MCF 10A (cell line): ENCODE results near the gene ACAT1. TPM values are rescaled to one million over a fixed set of nuclear protein-coding genes. Genes with fewer than 3 reads are reported as not detected.

ENCODE experiments used
- BruUV-seq: library from RNA; stranded (reverse); fragments of 400-500 nt; replicated peaks from 2 replicates; lab custom pipeline; 2021; lab: Mats Ljungman, UMichigan
- CTCF ChIA-PET: fragments of 300-600 bp; sonication (Branson Sonifier 250); formaldehyde crosslinking; extraction: SDS; loops from one replicate; lab custom pipeline; 2021; ENCODE audit warnings: antibody characterized with exemption, inconsistent platforms; lab: Yijun Ruan, JAX
- POLR2A ChIA-PET: fragments of 300-600, 350-650 bp; sonication (Branson Sonifier 250); formaldehyde crosslinking; extraction: SDS; loops from one replicate; lab custom pipeline; 2020; ENCODE audit warnings: antibody characterized with exemption, inconsistent platforms; lab: Yijun Ruan, JAX
- DNase-seq: peaks from one replicate; pipeline ENCODE4 v3.0.0-alpha.2; 2018; ENCODE audit not compliant: unreplicated experiment
- H3K27ac Mint-ChIP-seq: one replicate; pipeline ENCODE4 v1.8.0; 2022; ENCODE audit warnings: mild to moderate bottlenecking, low read depth, mixed read lengths; ENCODE audit not compliant: unreplicated experiment
- H3K27me3 Mint-ChIP-seq: one replicate; pipeline ENCODE4 v1.8.0; 2022; ENCODE audit warnings: mixed read lengths; ENCODE audit not compliant: insufficient read depth, unreplicated experiment
- H3K36me3 Mint-ChIP-seq: one replicate; pipeline ENCODE4 v1.8.0; 2022; ENCODE audit warnings: mild to moderate bottlenecking, moderate library complexity, mixed read lengths; ENCODE audit not compliant: insufficient read depth, unreplicated experiment
- H3K4me1 Mint-ChIP-seq: one replicate; pipeline ENCODE4 v1.8.0; 2022; ENCODE audit warnings: mixed read lengths; ENCODE audit not compliant: insufficient read depth, unreplicated experiment
- H3K4me3 Mint-ChIP-seq: one replicate; pipeline ENCODE4 v1.8.0; 2022; ENCODE audit warnings: mild to moderate bottlenecking, moderate library complexity, mixed read lengths; ENCODE audit not compliant: unreplicated experiment
- H3K9me3 Mint-ChIP-seq: one replicate; pipeline ENCODE4 v1.8.0; 2022; ENCODE audit warnings: mixed read lengths; ENCODE audit not compliant: unreplicated experiment
- CTCF ChIP-seq: fragments of 200-600 bp; IDR thresholded peaks from one replicate; pipeline ENCODE4 v1.8.0; 2022; ENCODE audit warnings: antibody characterized with exemption, mild to moderate bottlenecking; ENCODE audit not compliant: unreplicated experiment
- intact Hi-C: fragments of 100-400 bp; cut with micrococcal nuclease; formaldehyde crosslinking; loops from 2 replicates; pipeline ENCODE4 v1.14.1; 2022
- total RNA-seq: library from RNA; stranded (reverse); gene quantifications from 2 replicates; pipeline ENCODE4 v1.2.3, GENCODE V29; 2022

ACAT1 gene
- total RNA-seq, 1 experiment from 2014 or later: 86.8 TPM

- POLR2A ChIA-PET: interaction anchor here (0.6 to 0.7 kb wide), 2 partner anchors 36 to 525 kb away, joined by 3 read pairs; no protein-coding TSS in a partner anchor
- no TSS peak for BruUV-seq
Observed at GRCh38 chr11:108135845-108136544, 14.6 kb downstream of the ACAT1 start.

GRCh38 chr11:108137212-108137611 lies 15.8 kb downstream of the ACAT1 start:
- no peaks in the 10 kb centered on the region for H3K9me3 Mint-ChIP-seq
- peaks cover 85% of the 10 kb centered on the region for H3K36me3 Mint-ChIP-seq
- no peak overlapping the region for H3K4me3 Mint-ChIP-seq
- DNase-seq: no peak
- ChIA-PET CTCF (interaction anchor here (1.0 kb wide), 1 partner anchor 13 kb away, joined by 4 read pairs; no protein-coding TSS in a partner anchor), POLR2A (interaction anchor here (0.6 kb wide), 1 partner anchor 85 kb away, joined by 3 read pairs; the partner anchor contains the start of gene NPAT)
- no peaks in the 10 kb centered on the region for H3K4me1 Mint-ChIP-seq
- H3K27ac Mint-ChIP-seq: peak overlapping the region; percentile 2
- no peaks in the 10 kb centered on the region for H3K27me3 Mint-ChIP-seq
- TF ChIP-seq CTCF: no peak
- no TSS peak for BruUV-seq
- intact Hi-C loops: no loop called here

More at GRCh38 chr11:108135845-108136544, 14.6 kb downstream of the ACAT1 start:
- TF ChIP-seq CTCF: peak; percentile 11
- intact Hi-C loops: no loop called here
- Mint-ChIP-seq H3K27ac (no peak overlapping the region), H3K36me3 (peaks cover 82% of the 10 kb centered on the region), H3K4me1 (no peaks in the 10 kb centered on the region), H3K4me3 (no peak overlapping the region), H3K9me3 (no peaks in the 10 kb centered on the region), H3K27me3 (no peaks in the 10 kb centered on the region)
- CTCF ChIA-PET: interaction anchor here (0.6 kb wide), 1 partner anchor 131 kb away, joined by 3 read pairs; no protein-coding TSS in a partner anchor
- peak; percentile 17 for DNase-seq

- H3K9me3 Mint-ChIP-seq: no peaks in the 10 kb centered on the region
- H3K27ac Mint-ChIP-seq: no peak overlapping the region
- H3K27me3 Mint-ChIP-seq: no peaks in the 10 kb centered on the region
- DNase-seq: no peak
- ChIA-PET POLR2A (interaction anchor here (0.6 to 1.2 kb wide), 4 partner anchors 19 to 1950 kb away, joined by 3 read pairs; partner anchors contain the start of gene NPAT), CTCF (interaction anchor here (0.6 kb wide), 1 partner anchor 22 kb away, joined by 4 read pairs; no protein-coding TSS in a partner anchor)
- no peaks in the 10 kb centered on the region for H3K4me1 Mint-ChIP-seq
- no TSS peak for BruUV-seq
- no peak overlapping the region for H3K4me3 Mint-ChIP-seq
- peaks cover 96% of the 10 kb centered on the region for H3K36me3 Mint-ChIP-seq
- no peak for TF ChIP-seq CTCF
- intact Hi-C loops: no loop called here
Observed at GRCh38 chr11:108142304-108142703, 20.9 kb downstream of the ACAT1 start.

GRCh38 chr11:108144615-108145014 lies 23.2 kb downstream of the ACAT1 start:
- intact Hi-C loops: no loop called here
- H3K4me1 Mint-ChIP-seq: no peaks in the 10 kb centered on the region
- peaks cover 99% of the 10 kb centered on the region for H3K36me3 Mint-ChIP-seq
- POLR2A ChIA-PET: no interaction called here
- no peak overlapping the region for H3K4me3 Mint-ChIP-seq
- no peaks in the 10 kb centered on the region for H3K9me3 Mint-ChIP-seq
- no peak overlapping the region for H3K27ac Mint-ChIP-seq
- H3K27me3 Mint-ChIP-seq: no peaks in the 10 kb centered on the region
- CTCF ChIA-PET: interaction anchor here (0.6 to 1.5 kb wide), 2 partner anchors 20 to 23 kb away, joined by 3 read pairs; partner anchors contain the start of gene ACAT1
- TF ChIP-seq CTCF: no peak
- no TSS peak for BruUV-seq
- DNase-seq: no peak
